Right renal pelvis (tissue), 4 donors: ENCODE data around the gene EVA1C. TPM values are rescaled to one million over a fixed set of nuclear protein-coding genes. Genes with fewer than 3 reads are reported as not detected.
"Not testable (repeated sequence)": the region's sequence is repeated elsewhere in the genome, so short reads cannot be mapped to it uniquely, and the experiment has no call there.

ENCODE experiments used
- DNase-seq, 4 donors: peaks; one replicate each; pipeline ENCODE4 v3.0.0-alpha.2; 2013; ENCODE audit warnings: low read depth in 4 of 4, low spot score in 3 of 4, missing footprints in 1 of 4
- polyA plus RNA-seq, 4 donors: library from polyadenylated mRNA; unstranded; fragments of 120-200 nt; gene quantifications; one replicate each; pipeline ENCODE4 v1.2.1, GENCODE V29; 2013; ENCODE audit not compliant: insufficient read length in 4 of 4

Gene EVA1C
- polyA plus RNA-seq, 4 donors: 2.6 to 3.5 (median 3.1) TPM

- DNase-seq: no peak
These were observed 11.0 kb downstream of the EVA1C start for GRCh38 chr21:32423320-32424190.

DNA sequence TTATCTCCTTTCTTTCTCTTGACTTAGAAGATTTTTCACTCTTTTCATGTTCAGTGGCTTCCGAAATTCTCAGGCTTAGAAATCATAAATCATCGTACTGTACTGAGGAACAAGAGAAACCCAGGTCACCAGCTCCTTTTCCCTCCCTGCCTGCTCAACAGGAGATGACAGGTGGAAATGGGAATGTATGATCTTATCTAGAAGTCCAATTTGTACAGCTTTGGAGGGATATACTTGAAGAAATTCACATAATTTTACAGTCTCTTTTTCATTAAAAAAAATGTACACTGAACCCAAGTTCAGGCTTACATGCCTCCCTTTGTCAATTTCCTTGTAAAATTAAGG, 11.7 kb downstream of the EVA1C start:
- DNase-seq: no peak

DNA sequence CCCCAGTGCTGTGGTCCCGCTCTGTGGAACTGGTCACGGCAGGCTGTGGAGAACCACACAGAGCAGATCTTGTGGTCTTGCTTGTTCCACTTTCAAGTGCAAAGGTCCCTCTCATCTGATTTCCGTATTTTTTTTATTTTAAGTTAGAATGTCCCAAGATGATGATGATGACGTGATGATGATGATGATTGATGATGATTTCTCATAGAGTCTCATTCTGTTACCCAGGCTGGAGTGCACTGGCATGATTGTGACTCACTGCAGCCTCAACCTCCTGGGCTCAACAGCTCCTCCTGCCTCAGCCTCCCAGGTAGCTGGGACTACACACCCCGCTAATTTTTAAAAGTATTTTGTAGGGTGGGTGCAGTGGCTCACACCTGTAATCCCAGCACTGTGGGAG, 12.2 kb downstream of the EVA1C start:
- DNase-seq: no peak

GRCh38 chr21:32425628-32426027, 13.1 kb downstream of the EVA1C start:
- no peak for DNase-seq

DNA sequence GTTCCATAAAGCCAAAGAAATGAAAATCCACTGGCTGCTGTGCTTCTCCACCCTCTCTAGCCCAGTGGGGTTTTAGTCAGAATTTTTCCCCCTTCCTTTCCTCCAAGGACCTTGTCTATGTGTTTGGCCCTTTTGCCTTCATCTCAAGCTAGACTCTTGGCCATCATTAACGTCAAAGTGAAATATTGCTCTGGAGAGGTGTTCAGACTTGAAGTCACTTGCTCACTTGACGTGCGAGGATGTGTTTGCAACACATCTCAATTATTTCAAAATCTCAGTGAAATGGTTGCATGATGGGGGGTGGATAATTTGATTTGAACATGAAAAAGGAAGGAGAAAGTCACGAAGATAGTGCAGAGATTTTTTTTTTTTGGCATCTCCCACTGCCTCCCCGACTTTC, 13.6 kb downstream of the EVA1C start:
- DNase-seq: no peak

DNA sequence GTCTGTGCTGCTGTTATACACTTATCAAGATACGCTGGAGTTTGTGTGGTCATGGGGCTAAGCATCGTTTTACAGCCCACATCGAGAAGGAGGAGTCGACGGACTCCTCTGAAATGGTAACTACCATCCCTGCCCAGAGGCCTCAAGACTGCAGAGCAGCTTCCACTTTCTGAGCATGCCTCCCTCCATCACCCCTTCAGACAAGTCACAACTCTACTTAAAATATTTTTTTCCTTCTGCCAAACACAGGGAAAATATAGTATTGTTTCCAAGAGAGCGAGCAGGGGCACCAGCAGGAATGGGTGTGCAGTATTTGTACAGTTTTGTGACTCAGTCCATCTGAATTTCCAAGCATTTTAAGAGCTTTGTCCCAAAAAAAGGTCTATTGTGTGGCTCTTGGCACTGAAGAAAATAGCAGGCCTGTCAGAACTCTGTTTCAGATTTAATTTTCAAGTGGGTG, 14.1 kb downstream of the EVA1C start:
- DNase-seq: no peak

GRCh38 chr21:32427958-32428623, 15.6 kb downstream of the EVA1C start:
- DNase-seq: no peak

DNA sequence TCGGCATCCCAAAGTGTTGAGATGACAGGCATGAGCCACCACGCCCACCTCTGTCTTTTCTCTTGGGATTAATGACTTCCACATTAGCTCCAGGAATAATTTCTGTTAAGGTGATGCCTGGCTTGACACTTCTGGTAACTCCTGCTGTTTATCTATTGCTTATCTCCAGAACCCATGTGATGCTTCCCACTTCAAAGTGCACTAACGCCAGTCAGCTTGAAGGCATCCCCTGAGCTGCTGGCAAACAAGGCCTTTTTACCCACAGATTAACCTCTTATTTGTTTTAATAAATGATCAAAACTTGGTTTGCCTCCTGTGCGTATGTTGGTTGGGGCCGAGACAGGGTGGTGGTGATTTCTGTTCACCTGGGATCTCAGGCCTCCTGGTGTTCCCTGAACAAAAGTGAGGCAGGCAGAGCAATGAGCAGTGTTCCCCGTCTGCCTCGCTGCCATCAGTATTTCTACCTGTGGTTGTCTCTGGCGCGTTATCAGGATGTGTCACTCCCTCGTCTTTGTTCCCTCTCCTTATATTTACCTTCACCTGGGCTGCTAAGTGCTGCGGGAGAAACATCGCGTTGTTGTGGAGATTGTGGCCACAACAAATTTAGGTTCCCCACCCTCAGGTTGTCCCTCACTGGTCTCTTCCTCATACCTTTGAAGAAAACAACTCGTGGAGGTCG, 20.6 kb downstream of the EVA1C start:
- not testable (repeated sequence) for DNase-seq

DNA sequence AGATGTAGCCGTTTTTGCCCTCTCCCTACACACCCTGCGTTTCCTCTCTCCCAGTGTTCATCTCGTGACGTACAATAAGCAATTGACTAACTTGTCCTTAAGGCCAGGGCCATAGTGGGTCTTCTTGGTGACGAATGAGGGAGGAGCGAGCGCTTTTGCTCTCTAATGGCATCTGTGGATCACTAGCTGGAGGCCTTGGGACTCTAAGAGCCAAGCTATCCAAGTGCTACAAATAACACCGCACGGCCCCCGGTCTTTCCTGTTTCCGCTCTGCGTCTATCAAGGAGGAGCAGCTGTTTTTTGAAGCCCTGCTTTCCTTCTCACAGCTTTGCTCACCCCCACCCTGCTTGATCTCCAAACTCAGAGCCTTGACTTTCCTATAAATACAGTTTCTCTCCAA, 25.2 kb downstream of the EVA1C start:
- no peak for DNase-seq

DNA sequence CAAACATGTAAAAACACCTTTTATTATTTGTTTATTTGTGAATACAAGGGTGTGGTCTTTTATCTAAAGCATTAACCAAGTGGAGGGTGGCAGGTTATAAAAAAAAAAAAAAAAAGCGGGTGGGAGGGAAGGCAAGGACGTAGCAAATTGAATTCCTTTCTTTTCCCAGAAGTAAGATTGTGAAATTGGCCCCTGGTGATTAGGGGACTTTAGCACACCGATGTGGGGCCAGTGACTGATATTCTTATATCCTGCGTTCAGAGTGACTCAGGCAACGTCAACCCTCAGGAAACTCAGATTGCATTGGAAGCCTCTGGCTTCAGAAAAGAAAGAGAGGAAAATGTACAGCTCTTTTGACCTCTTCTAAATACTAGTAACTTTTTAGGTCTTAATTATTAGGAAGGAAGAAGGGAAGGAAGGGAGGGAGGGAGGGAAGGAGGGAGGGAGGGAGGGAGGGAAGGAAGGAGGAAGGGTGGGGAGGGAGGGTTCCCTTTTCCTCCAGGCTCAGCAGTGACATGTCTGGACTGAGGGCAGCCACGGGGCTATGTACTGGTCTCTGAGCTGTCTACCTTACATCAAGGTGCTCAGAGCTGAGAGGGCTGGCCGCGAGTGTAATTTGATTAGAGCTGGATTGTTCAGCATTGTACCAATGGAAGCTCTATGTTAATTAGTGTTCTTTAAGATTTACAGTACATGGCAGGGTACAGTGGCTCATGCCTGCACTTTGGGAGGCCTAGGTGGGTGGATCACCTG, 30.2 kb downstream of the EVA1C start:
- no peak for DNase-seq

DNA sequence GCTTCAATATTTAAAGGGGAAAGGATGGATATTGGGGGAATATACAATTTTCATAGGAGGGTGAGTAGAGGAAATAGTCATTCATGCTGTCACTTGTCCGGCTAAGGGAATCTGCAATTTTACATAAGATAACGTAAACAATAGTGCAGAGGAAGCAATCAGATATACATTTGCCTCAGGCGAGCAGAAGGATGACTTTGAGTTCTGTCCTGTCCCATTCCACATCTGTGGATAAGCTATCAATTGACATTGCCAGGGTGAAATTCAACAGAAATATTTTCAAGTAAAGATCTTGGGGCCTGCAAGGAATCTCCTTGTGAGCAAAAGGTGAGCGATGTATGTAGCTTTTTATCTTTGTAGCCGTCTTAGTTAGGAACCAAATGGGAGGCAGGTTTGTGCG, 32.6 kb downstream of the EVA1C start:
- DNase-seq: no peak

DNA sequence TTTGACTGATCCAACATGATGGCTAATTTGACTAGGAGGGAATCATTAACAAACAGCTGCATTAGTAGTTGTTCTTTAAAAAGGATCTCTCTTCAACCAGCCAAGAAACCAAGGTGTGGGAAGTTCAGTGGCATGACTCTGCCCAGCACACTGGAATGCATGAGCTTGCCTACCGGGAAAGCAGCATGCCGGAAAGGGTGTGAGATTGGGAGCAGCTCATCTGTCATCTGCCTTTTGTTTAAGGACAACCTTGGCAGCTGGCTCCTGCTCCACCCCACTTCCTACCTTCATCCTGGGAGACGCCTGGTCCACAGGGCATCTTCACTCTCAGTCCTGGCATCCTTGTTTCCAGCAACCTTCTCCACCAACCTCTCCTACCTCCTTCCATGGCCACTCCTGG, 33.9 kb downstream of the EVA1C start:
- DNase-seq: not testable (repeated sequence)

DNA sequence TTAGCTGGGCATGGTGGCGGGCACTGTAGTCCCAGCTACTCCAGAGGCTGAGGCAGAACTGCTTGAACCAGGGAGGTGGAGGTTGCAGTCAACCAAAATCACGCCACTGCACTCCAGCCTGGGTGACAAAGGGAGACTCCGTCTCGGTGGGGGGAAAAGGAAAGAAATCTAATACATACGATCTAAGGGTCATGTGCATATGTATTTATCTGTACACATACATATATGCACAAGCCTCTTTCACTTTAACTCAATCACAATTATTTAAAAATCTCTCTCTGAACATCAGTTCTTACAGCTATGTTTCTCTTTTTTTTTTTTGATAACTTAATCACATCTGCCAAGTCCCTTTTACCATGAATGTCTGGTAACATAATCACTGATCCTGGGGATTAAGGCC, 34.7 kb downstream of the EVA1C start:
- no peak for DNase-seq

GRCh38 chr21:32448803-32449594, 36.5 kb downstream of the EVA1C start:
- DNase-seq: no peak

- not testable (repeated sequence) for DNase-seq
These were observed 38.6 kb downstream of the EVA1C start for GRCh38 chr21:32450881-32451701.

DNA sequence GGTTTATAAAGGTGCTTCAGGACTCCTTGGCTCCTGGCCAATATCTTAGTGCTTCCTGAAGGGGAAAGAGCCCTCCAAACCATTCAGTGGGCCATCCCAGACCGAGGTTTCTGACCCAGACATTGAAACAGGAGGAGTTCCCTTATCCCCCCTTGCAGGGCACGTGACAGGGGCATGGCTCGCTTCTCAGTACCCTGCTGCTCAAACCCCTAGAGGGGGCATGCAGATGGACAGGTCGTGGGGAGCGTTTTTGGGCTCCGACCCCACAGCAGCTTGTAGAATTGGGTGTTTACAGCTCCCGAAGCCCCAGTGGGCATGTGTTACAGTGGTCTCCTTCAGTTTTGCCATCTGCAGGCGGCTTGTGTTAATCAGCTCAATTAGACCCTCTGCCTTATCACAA, 39.7 kb downstream of the EVA1C start:
- not testable (repeated sequence) for DNase-seq

- DNase-seq: no peak
These were observed 40.1 kb downstream of the EVA1C start for GRCh38 chr21:32452641-32453040.

GRCh38 chr21:32455548-32455947, 43.0 kb downstream of the EVA1C start:
- DNase-seq: no peak

DNA sequence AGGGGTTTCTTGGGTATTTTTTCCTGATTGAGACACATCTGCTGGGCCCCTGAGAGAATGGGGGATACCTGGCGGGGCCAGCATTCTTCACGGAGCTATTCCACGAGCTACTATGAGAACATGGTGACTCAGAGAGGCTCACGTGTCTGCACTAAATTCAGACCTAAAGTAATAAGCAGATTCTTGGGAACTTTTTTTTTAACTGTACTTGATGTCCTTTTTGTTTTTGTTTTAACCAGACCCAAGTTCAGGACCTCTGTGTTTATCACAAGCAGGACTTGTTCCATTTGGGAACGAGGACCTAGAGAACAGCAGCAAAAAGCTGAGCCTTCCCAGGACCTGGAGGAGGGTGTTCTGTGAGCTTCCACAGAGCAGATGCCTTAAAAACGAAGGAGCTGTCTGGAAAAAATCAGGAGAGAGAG, 44.0 kb downstream of the EVA1C start:
- no peak for DNase-seq
